ENCODE data around the gene CHST4.
"Not testable (repeated sequence)": the region's sequence is repeated elsewhere in the genome, so short reads cannot be mapped to it uniquely, and the experiment has no call there.

The CHST4 gene

GRCh38 chr16:71569621-71570020, 43.4 kb downstream of the CHST4 start:
- in situ Hi-C loops (cut with MboI; ENCODE audit: low sequenced_read_pairs) = no loop called here

DNA sequence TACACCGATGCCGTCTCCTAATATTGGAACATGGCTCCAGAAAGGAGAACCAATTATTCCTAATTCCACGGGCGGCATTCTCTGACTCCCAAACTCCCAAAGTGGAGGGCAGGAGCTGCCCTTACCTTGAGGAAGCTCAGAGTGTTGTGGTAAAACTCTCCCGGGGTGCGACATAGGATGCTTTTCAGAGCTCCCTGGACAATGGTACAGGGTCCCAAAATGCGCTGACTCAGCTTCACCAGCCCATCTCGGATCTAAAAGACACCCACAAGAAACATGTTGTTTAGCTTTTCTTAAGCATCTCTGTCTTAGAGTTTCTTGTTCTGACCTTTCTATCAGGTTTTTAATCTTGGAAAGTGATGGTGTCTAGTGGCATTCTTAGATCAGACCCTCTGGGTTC, 43.9 kb downstream of the CHST4 start:
- in situ Hi-C loops (cut with MboI; ENCODE audit: low sequenced_read_pairs) = no loop called here

DNA sequence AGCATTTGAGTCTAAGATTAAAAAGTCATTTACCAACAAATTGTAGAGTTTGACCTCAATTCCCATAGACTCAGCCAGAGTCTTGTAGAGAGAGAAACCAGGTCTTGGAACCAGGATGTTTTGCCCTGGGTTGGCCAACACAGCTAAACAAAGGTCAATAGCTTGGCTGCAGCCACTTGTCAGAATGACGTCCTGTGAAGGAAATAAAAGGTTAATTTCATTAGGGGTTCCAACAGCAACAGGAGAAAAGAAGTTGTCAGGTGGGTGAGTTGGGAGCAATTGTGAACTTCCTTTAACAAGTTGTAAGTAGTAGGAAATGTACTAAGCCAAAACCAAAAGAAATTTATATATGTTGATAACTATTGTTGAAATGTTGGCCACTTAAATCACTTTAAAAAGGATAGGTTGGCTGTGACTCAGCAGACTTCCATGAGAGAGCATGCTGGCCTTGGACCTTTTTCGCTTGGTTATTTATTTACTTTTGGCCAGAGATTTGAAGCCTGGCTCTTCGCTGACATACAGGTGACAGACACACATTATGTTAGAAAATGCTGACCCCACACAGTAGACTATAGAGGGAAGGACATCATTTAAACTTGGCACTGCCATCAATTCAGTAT, 46.4 kb downstream of the CHST4 start:
- in situ Hi-C loops (cut with MboI; ENCODE audit: low sequenced_read_pairs) = no loop called here

DNA sequence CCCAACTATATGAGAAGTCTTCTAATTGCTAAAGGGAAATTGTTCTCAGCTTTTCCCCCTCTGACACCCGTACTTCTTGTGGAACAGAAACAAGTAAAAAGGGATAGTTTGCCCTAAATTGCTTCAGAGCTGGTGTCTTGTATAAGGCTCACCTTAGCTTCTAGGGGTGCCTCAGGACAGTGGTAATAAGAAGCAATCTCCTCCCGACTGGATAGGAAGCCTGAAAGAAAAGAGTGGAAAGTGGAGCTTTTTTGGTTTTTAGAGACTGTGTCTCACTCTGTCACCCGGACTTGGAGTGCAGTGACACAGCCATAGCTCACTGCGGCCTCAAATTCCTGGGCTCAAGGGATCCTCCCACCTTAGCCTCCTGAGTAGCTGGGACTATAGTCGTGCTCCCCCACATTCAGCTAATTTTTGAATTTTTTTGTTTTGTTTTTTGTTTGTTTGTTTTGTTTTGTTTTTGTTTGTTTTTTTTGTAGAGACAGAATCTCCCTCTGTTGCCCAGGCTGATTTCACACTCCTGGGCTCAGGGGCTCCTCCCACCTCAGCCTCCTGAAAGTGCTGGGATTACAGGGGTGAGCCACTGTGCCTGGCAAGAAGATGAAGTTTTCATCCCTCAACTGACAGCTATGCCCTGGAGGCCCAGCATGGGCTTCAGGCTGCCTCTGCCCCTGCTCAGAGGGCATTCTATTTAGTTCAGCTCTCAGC, 47.3 kb downstream of the CHST4 start:
- in situ Hi-C loops (cut with MboI; ENCODE audit: low sequenced_read_pairs) = no loop called here

DNA sequence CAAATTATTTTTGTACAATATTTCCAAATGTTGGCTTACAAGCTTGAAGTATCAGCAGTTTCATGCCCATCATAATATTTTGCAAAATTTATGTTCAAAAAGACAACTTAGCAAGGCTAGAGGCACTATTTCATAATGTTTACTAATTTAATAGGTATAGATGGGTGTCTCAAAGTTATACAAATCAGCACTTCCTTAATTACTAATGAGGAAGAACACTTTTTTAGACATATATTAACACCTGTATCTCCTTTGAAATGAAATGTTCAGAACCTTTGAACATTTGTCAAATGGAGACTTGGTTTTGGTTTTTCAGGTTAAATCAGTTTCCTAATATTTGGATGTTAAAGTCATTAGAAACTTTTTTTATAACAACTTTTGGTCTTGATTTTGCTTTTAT, 48.5 kb downstream of the CHST4 start:
- in situ Hi-C loops (cut with MboI; ENCODE audit: low sequenced_read_pairs) = no loop called here

DNA sequence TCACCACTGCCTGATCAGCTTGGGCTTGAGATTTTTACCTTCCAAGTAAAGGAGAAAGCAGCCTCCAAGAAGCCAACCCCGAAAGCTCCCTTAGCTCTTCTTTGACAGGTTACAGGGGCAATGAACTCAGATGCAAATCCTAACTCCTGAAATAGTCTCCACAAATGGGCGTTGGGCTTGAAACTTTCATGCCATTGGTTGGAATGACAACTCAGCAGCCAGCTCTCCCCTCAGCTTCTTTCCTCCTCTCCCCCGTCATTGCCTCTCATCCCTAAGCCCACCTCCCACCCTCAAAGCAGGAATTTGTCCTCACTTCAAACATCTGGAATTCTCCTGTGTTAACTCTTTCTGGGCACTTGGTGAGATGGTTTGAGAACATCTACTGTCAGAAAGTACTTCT, 50.7 kb downstream of the CHST4 start, which contains the start of gene TAT:
Gene TAT (minus strand): TSS at position 122 of the 400 bp plus-strand sequence. CDS start 677 bp downstream, outside the sequence.
- in situ Hi-C loops (cut with MboI; ENCODE audit: low sequenced_read_pairs) = no loop called here

DNA sequence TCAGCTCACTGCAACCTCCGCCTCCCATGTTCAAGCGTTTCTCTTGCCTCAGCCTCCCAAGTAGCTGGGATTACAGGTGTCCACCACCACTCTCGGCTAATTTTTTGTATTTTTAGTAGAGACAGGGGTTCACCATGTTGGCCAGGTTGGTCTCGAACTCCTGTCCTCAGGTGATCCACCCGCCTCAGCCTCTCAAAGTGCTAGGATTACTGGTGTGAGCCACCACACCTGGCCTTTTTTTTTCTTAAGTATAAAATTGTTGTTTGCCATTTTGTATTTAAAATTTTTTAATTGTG, 56.3 kb downstream of the CHST4 start:
- in situ Hi-C loops (cut with MboI; ENCODE audit: low sequenced_read_pairs) = not testable (repeated sequence)

DNA sequence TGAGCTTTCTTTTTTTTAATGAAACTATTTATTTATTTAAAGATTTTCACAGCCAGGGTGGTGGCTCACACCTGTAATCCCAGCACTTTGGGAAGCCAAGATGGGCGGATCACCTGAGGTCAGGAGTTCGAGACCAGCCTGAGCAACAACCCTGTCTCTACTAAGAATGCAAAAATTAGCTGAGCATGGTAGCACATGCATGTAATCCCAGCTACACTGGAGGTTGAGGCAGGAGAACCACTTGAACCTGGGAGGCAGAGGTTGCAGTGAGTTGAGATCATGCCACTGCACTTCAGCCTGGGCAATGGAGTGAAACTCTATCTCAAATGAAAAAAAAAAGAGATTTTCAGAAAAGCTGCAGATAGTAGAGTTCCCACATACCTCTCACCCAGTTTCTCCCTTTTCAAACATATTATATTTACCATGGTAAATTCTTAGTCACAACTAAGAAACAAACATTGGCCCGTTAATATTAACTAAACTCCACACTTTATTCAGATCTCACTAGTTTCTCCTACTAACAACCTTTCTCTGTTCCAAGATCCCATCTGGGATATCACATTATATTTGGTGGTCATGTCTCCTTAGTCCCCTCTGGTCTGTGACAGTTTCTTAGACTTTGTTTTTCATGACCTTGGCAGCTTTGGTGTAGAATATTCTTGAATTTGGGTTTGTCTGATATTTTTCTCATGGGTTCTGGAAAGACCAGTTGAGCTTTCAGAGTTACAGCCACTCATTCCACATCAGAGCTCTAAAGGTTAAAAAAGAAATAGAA, 58.5 kb downstream of the CHST4 start:
- in situ Hi-C loops (cut with MboI; ENCODE audit: low sequenced_read_pairs) = no loop called here

- in situ Hi-C loops (cut with MboI; ENCODE audit: low sequenced_read_pairs) = no loop called here
These were observed 59.1 kb downstream of the CHST4 start for GRCh38 chr16:71585318-71585703.
